Measurements from ENCODE around the gene SSBP1. TPM values are rescaled to one million over a fixed set of nuclear protein-coding genes. Genes with fewer than 3 reads are reported as not detected.

Gene SSBP1
- total and polyA plus RNA-seq, 2 experiments from 2014 or later = 283 to 1,006 TPM

GRCh38 chr7:141693082-141693481, 45.1 kb upstream of the SSBP1 start:
- Histone ChIP-seq H3K36me3 (ENCODE audit: insufficient read depth) (no peaks in the 10 kb centered on the region), H3K27me3 (ENCODE audit: insufficient read depth) (no peaks in the 10 kb centered on the region), H3K4me2 (no peak overlapping the region), H3K9me2 (ENCODE audit: insufficient read depth) (no peaks in the 10 kb centered on the region), H3K79me2 (replicated peaks; ENCODE audit: insufficient read depth) (peaks cover 88% of the 10 kb centered on the region), H3K4me3 (no peak overlapping the region), H3K4me1 (ENCODE audit: insufficient read depth) (peaks cover 47% of the 10 kb centered on the region), H3K27ac (ENCODE audit: low read depth) (no peak overlapping the region), H4K20me1 (replicated peaks; ENCODE audit: insufficient read depth) (0 out of 2 replicates have a peak, but pooled peaks cover 11% of the 10 kb centered on the region), H2AFZ (no peak overlapping the region), H3F3A (replicated peaks; ENCODE audit: low read depth) (no peaks in the 10 kb centered on the region)
- no peaks in the 10 kb centered on the region for H3K36me3 Mint-ChIP-seq (ENCODE audit: low read depth)
- peaks cover 60% of the 10 kb centered on the region for H3K4me1 Mint-ChIP-seq
- H3K27ac Mint-ChIP-seq = no peak overlapping the region
- no peaks in the 10 kb centered on the region for H3K27me3 Mint-ChIP-seq (ENCODE audit: insufficient read depth, low read depth, poor library complexity)
- no peak overlapping the region for H3K4me3 Mint-ChIP-seq
- H3K9me3 Mint-ChIP-seq = no peaks in the 10 kb centered on the region
- TF ChIP-seq POLR2AphosphoS5 (IDR thresholded peaks at IDR 0.05; ENCODE audit: low read depth) = no peak
- TF ChIP-seq REST (IDR thresholded peaks at IDR 0.05; ENCODE audit: unreplicated experiment) = no peak
- no peak for TF ChIP-seq ZNF114 (CRISPR knock-in tag; IDR thresholded peaks at IDR 0.05)
- TF ChIP-seq NANOG (IDR thresholded peaks at IDR 0.05; ENCODE audit: borderline replicate concordance) = no peak
- TF ChIP-seq JUNB (IDR thresholded peaks at IDR 0.05; ENCODE audit: unreplicated experiment) = no peak
- DNase-seq (ENCODE audit: low spot score) = no peak
- ATAC-seq = no peak

- ATAC-seq (no peak), DNase-seq (ENCODE audit: low spot score) (no peak)
- H3K79me2 ChIP-seq (replicated peaks; ENCODE audit: insufficient read depth) = peaks cover 87% of the 10 kb centered on the region
- peaks cover 4% of the 10 kb centered on the region for H3K27me3 Mint-ChIP-seq (ENCODE audit: insufficient read depth, low read depth, poor library complexity)
- H3K4me1 Mint-ChIP-seq = peaks cover 71% of the 10 kb centered on the region
- no peaks in the 10 kb centered on the region for H3K9me2 ChIP-seq (ENCODE audit: insufficient read depth)
- H3F3A ChIP-seq (replicated peaks; ENCODE audit: low read depth) = peaks cover 2% of the 10 kb centered on the region; the same call in 1 of the 2 replicates
- H3K27ac Mint-ChIP-seq = no peak overlapping the region; the same call in 1 of the 2 replicates
- no peak overlapping the region for H3K4me2 ChIP-seq
- H3K36me3 Mint-ChIP-seq (ENCODE audit: low read depth) = no peaks in the 10 kb centered on the region
- H4K20me1 ChIP-seq (replicated peaks; ENCODE audit: insufficient read depth) = peaks cover 7% of the 10 kb centered on the region; the same call in 1 of the 2 replicates
- H3K9me3 Mint-ChIP-seq = no peaks in the 10 kb centered on the region
- no peaks in the 10 kb centered on the region for H3K27me3 ChIP-seq (ENCODE audit: insufficient read depth)
- no peak overlapping the region for H3K4me3 ChIP-seq
- H3K27ac ChIP-seq (ENCODE audit: low read depth) = no peak overlapping the region
- H2AFZ ChIP-seq = no peak overlapping the region
- H3K4me1 ChIP-seq (ENCODE audit: insufficient read depth) = peaks cover 48% of the 10 kb centered on the region
- no peak overlapping the region for H3K4me3 Mint-ChIP-seq
- H3K36me3 ChIP-seq (ENCODE audit: insufficient read depth) = no peaks in the 10 kb centered on the region
- TF ChIP-seq STAT1 (IDR thresholded peaks at IDR 0.05; ENCODE audit: unreplicated experiment) (no peak), EZH2 (IDR thresholded peaks at IDR 0.05; ENCODE audit: low read depth, unreplicated experiment) (no peak), EZH2phosphoT487 (IDR thresholded peaks at IDR 0.05; ENCODE audit: unreplicated experiment) (no peak), CREB1 (CRISPR knock-in tag; IDR thresholded peaks at IDR 0.05; ENCODE audit: low read depth) (no peak), ZNF331 (CRISPR knock-in tag; IDR thresholded peaks at IDR 0.05; ENCODE audit: low read depth) (no peak), ZNF114 (CRISPR knock-in tag; IDR thresholded peaks at IDR 0.05) (no peak), POLR2AphosphoS5 (IDR thresholded peaks at IDR 0.05; ENCODE audit: low read depth) (no peak), CTCF (conservative IDR thresholded peaks at IDR 0.05; ENCODE audit: low read depth in 2 of 2) (no peak), ETS1 (IDR thresholded peaks at IDR 0.05) (no peak), JUNB (IDR thresholded peaks at IDR 0.05; ENCODE audit: unreplicated experiment) (no peak)
These were observed 42.3 kb upstream of the SSBP1 start for GRCh38 chr7:141695803-141696289.
